GOT3 (cell line): ENCODE results near the gene KLHL36.

Source experiments
- DNase-seq: peaks from one replicate; lab custom pipeline; 2025; ENCODE audit warnings: mixed read lengths; lab: John Stamatoyannopoulos, UW

The KLHL36 gene

GRCh38 chr16:84648595-84649510 lies 542 bp downstream of the KLHL36 start:
- DNase-seq, result no peak

- DNase-seq, result no peak
Measured at GRCh38 chr16:84649511-84649861, 1.2 kb downstream of the KLHL36 start.

- DNase-seq, result no peak
Measured at GRCh38 chr16:84650062-84650991, 2.0 kb downstream of the KLHL36 start.

- no peak for DNase-seq
Measured at GRCh38 chr16:84652566-84652965, 4.3 kb downstream of the KLHL36 start.

GRCh38 chr16:84654238-84654637 lies 5.9 kb downstream of the KLHL36 start:
- DNase-seq, result no peak

GRCh38 chr16:84654998-84655397 lies 6.7 kb downstream of the KLHL36 start:
- no peak for DNase-seq

GRCh38 chr16:84656649-84657048 lies 8.3 kb downstream of the KLHL36 start:
- no peak for DNase-seq

GRCh38 chr16:84657229-84657837 lies 9.0 kb downstream of the KLHL36 start:
- no peak for DNase-seq

GRCh38 chr16:84658690-84659089 lies 10.4 kb downstream of the KLHL36 start:
- no peak for DNase-seq

- DNase-seq, result no peak
Measured at GRCh38 chr16:84659656-84660300, 11.5 kb downstream of the KLHL36 start.

- no peak for DNase-seq
Measured at GRCh38 chr16:84660973-84661372, 12.7 kb downstream of the KLHL36 start.

- no peak for DNase-seq
Measured at GRCh38 chr16:84661418-84662060, 13.2 kb downstream of the KLHL36 start.

GRCh38 chr16:84662471-84662870 lies 14.2 kb downstream of the KLHL36 start:
- DNase-seq, result no peak

GRCh38 chr16:84663433-84664101 lies 15.3 kb downstream of the KLHL36 start:
- no peak for DNase-seq

- DNase-seq, result no peak
Measured at GRCh38 chr16:84665359-84665758, 17.0 kb downstream of the KLHL36 start.

GRCh38 chr16:84665843-84666242 lies 17.5 kb downstream of the KLHL36 start:
- DNase-seq, result no peak

GRCh38 chr16:84667600-84668309 lies 19.4 kb downstream of the KLHL36 start:
- no peak for DNase-seq

GRCh38 chr16:84670063-84670462 lies 21.8 kb downstream of the KLHL36 start:
- no peak for DNase-seq

- no peak for DNase-seq
Measured at GRCh38 chr16:84672276-84673202, 24.2 kb downstream of the KLHL36 start.
